ENCODE measurements around the gene SYNE4. TPM values are rescaled to one million over a fixed set of nuclear protein-coding genes. Genes with fewer than 3 reads are reported as not detected.
A peak's percentile ranks its signal among the peaks of the same experiment; 100 is the strongest.

The SYNE4 gene
- total and polyA plus RNA-seq, 2 of the 13 experiments (the other 11 are each of a cell fraction or from before 2014, with no cell fraction given) = 13.7 to 23.0 TPM

GRCh38 chr19:36008336-36008978, at the start of gene SYNE4 (continued):
- TF ChIP-seq HDAC2 (CRISPR knock-in tag; IDR thresholded peaks at IDR 0.05) (no peak), MED13 (CRISPR knock-in tag; IDR thresholded peaks at IDR 0.05) (no peak), TP53 (CRISPR knock-in tag; conservative IDR thresholded peaks at IDR 0.05) (0 out of 2 replicates have a peak, but pooled peaks have one; percentile 44), CBX2 (IDR thresholded peaks at IDR 0.05; ENCODE audit: low read depth, low read length) (no peak), CBX2 (CRISPR knock-in tag; IDR thresholded peaks at IDR 0.05; ENCODE audit: low read depth) (no peak), ZNF724P (CRISPR knock-in tag; IDR thresholded peaks at IDR 0.05; ENCODE audit: borderline replicate concordance) (no peak), KAT8 (CRISPR knock-in tag; IDR thresholded peaks at IDR 0.05) (peak; percentile 49; the same call in 1 of the 2 replicates), NR2F2 (IDR thresholded peaks at IDR 0.05; ENCODE audit: borderline replicate concordance, low read depth) (no peak; the same call in 1 of the 2 replicates), ZNF775 (CRISPR knock-in tag; IDR thresholded peaks at IDR 0.05; ENCODE audit: borderline replicate concordance) (no peak), CREM (IDR thresholded peaks at IDR 0.05) (no peak), CREM (CRISPR knock-in tag; IDR thresholded peaks at IDR 0.05) (no peak), ZMYM3 (CRISPR knock-in tag; IDR thresholded peaks at IDR 0.05) (peak; percentile 33), SP4 (CRISPR knock-in tag; IDR thresholded peaks at IDR 0.05) (no peak), ZBTB34 (CRISPR knock-in tag; IDR thresholded peaks at IDR 0.05) (no peak), PHF5A (CRISPR knock-in tag; IDR thresholded peaks at IDR 0.05; ENCODE audit: low read depth, unreplicated experiment) (no peak)
- TF ChIP-seq, protein P1, sequence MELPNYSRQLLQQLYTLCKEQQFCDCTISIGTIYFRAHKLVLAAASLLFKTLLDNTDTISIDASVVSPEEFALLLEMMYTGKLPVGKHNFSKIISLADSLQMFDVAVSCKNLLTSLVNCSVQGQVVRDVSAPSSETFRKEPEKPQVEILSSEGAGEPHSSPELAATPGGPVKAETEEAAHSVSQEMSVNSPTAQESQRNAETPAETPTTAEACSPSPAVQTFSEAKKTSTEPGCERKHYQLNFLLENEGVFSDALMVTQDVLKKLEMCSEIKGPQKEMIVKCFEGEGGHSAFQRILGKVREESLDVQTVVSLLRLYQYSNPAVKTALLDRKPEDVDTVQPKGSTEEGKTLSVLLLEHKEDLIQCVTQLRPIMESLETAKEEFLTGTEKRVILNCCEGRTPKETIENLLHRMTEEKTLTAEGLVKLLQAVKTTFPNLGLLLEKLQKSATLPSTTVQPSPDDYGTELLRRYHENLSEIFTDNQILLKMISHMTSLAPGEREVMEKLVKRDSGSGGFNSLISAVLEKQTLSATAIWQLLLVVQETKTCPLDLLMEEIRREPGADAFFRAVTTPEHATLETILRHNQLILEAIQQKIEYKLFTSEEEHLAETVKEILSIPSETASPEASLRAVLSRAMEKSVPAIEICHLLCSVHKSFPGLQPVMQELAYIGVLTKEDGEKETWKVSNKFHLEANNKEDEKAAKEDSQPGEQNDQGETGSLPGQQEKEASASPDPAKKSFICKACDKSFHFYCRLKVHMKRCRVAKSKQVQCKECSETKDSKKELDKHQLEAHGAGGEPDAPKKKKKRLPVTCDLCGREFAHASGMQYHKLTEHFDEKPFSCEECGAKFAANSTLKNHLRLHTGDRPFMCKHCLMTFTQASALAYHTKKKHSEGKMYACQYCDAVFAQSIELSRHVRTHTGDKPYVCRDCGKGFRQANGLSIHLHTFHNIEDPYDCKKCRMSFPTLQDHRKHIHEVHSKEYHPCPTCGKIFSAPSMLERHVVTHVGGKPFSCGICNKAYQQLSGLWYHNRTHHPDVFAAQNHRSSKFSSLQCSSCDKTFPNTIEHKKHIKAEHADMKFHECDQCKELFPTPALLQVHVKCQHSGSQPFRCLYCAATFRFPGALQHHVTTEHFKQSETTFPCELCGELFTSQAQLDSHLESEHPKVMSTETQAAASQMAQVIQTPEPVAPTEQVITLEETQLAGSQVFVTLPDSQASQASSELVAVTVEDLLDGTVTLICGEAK (IDR thresholded peaks at IDR 0.05) = no peak
- TF ChIP-seq, protein P1 (CRISPR knock-in tag; IDR thresholded peaks at IDR 0.05) = peak; percentile 50; the same call in 1 of the 2 replicates
- TF ChIP-seq, protein P2, sequence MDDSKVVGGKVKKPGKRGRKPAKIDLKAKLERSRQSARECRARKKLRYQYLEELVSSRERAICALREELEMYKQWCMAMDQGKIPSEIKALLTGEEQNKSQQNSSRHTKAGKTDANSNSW (CRISPR knock-in tag; IDR thresholded peaks at IDR 0.05; ENCODE audit: borderline replicate concordance) = no peak

Data from HepG2 (cell line).